NCI-H345 (cell line): ENCODE measurements around the gene AFM.

Experiments
- DNase-seq: peaks from one replicate; lab custom pipeline; 2025; lab: John Stamatoyannopoulos, UW

AFM gene, protein sequence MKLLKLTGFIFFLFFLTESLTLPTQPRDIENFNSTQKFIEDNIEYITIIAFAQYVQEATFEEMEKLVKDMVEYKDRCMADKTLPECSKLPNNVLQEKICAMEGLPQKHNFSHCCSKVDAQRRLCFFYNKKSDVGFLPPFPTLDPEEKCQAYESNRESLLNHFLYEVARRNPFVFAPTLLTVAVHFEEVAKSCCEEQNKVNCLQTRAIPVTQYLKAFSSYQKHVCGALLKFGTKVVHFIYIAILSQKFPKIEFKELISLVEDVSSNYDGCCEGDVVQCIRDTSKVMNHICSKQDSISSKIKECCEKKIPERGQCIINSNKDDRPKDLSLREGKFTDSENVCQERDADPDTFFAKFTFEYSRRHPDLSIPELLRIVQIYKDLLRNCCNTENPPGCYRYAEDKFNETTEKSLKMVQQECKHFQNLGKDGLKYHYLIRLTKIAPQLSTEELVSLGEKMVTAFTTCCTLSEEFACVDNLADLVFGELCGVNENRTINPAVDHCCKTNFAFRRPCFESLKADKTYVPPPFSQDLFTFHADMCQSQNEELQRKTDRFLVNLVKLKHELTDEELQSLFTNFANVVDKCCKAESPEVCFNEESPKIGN

DNA sequence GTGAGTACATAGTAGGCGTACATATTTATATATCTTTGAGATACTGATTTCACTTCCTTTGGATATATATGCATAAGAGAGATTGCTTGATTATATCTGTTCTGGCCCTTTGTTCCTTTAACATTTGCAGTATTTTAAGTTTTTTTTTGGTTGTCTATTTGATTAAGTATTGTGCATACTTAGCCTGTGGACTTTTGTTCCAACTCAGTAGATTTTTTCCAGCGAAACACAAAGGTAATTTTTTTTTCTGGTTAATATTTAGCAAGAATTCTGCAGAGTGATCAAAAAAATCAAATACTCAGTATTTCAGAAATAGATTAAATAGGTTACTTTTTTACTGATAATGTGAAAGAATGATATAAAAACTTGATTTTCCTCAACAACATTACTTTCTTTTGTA, at the start of gene AFM:
AFM (plus strand) TSS at position 388 of the 400 bp plus-strand sequence. CDS start 31 bp downstream, outside the sequence.
- DNase-seq = no peak

DNA sequence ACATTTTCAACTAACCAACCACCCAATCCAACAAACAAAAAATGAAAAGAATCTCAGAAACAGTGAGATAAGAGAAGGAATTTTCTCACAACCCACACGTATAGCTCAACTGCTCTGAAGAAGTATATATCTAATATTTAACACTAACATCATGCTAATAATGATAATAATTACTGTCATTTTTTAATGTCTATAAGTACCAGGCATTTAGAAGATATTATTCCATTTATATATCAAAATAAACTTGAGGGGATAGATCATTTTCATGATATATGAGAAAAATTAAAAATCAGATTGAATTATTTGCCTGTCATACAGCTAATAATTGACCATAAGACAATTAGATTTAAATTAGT, 49.8 kb upstream of the AFM start:
- no peak for DNase-seq

DNA sequence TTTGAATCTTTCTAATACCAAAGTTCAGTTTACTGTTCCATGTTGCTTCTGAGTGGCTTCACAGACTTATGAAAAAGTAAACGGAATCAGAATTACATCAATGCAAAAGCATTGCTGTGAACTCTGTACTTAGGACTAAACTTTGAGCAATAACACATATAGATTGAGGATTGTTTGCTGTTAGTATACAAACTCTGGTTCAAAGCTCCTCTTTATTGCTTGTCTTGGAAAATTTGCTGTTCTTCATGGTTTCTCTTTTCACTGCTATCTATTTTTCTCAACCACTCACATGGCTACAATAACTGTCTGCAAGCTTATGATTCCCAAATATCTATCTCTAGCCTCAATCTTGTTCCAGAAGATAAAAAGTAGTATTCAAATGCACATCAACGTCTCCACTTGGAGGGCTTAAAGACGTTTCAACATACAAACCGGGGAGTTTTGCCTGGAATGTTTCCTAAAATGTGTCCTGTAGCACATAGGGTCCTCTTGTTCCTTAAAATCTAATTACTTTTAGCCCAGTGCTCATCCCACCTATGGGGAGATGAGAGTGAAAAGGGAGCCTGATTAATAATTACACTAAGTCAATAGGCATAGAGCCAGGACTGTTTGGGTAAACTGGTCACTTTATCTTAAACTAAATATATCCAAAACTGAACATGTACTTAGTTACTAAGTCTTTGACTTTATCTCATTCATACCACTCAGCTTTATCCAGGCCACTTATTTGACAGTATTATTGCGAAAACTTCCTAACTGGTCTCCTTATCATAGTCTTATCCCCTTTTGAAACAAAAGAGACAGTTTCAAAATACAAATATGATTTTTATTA, 49.2 kb upstream of the AFM start:
- no peak for DNase-seq

DNA sequence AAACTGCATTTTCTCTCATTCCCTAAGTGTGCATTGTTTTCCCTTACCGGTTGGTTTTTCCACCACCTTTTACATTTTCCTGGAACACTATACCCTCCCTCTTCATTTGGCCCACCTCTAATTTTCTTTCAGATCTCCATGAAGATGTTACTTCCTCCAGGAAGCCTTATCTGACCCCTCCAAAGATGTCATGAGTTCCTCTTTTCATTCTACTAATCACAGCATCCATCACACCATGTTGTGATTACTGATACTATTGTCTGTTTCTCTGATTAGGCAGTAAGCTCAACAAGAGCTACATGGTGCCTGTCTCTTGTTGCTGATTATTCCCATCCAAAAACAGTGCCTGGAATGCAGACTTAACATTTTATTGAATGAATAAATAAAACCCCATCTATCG, 48.4 kb upstream of the AFM start:
- no peak for DNase-seq

DNA sequence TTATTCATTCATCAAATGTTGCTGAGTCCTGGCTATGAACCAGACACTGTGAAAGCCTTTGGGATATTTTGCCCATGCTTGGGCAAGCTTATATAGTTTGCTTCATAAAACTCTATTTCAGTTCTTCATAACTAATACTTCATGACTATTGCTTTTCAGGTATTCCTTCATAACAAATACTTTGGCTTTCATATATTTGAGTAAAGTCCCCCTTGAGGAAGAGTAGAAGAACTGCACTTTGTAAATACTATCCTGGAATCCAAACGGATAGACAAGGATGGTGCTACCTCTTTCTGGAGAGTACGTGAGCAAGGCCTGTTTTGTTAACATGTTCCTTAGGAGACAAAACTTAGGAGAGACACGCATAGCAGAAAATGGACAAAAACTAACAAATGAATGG, 47.2 kb upstream of the AFM start:
- no peak for DNase-seq

DNA sequence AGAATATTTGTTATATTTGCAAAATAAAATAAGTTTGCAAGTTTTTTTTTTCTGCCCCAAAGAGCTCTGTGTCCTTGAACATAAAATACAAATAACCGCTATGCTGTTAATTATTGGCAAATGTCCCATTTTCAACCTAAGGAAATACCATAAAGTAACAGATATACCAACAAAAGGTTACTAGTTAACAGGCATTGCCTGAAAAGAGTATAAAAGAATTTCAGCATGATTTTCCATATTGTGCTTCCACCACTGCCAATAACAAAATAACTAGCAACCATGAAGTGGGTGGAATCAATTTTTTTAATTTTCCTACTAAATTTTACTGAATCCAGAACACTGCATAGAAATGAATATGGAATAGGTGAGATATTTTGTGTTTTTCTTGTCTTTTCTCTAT, 45.6 kb upstream of the AFM start, which contains the start of gene AFP:
AFP (plus strand) TSS at position 238 of the 400 bp plus-strand sequence; CDS start at position 280, 42 bp downstream.
- DNase-seq = no peak

DNA sequence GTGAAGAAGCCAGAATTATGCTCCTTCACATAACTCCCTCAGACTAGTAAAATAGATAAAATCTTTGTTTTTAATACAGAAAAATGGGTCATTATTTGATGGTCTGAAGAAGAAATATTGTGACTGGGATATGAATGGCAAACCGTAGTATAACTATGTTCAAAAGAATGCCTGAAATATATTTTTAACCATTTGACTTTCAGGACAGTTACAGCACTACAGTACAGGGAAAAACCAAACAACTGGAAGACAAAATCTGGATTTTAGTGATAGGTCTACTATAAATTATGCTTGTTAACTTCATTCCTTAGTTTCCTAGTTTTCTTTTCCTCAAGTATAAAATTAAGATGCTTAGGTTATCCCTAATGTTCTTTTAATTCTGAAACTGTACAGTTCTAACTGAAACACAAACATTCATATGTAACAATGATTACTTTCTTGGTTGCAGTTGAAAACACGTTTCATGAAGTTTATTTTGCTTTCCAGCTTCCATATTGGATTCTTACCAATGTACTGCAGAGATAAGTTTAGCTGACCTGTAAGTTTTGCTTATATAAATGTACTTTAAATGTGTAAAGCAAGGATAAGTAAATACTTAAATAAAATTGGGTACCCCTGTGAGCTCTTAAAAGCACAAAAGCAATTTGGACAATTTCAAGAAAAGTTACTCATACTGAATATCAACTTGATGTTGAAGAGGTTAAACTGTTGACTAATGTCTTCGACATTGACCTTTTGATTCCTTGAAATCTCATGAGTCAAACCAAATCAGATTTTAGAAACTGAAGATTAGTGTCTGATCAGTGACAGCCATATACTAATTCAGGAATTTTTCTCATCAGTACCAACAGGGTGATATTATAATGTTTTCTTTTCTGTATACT, 44.6 kb upstream of the AFM start:
- no peak for DNase-seq

DNA sequence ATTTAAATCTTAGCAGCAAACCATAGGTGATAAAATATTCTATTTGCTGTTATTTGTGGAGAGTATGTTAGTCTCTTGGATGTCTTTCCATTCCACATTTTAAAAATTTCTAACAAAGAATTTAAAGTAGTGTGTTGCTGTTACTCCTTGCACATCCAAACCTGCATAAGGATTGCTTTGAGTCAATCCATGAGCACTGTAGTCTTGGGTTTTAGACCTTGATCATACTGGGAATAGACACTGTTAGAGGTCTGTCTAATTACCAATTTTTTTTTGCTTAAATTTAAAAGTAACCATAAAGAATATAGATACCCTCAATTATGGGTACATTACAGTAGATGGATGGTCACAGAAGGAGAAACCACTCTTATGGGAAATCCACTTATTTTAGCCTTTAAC, 44.0 kb upstream of the AFM start:
- DNase-seq = no peak

DNA sequence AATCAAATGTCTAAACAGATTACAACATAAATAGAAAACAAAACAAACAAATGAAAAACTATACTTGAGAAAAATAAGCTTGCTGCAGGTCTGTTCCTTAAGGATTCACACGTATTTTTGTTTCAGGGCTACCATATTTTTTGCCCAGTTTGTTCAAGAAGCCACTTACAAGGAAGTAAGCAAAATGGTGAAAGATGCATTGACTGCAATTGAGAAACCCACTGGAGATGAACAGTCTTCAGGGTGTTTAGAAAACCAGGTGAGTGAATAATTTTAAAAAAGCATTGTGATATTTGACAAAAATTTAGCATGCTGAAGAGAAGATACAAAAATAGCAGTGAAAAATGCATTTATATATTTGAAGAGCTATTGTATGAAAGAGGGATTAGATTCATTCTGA, 43.5 kb upstream of the AFM start:
- DNase-seq = no peak

DNA sequence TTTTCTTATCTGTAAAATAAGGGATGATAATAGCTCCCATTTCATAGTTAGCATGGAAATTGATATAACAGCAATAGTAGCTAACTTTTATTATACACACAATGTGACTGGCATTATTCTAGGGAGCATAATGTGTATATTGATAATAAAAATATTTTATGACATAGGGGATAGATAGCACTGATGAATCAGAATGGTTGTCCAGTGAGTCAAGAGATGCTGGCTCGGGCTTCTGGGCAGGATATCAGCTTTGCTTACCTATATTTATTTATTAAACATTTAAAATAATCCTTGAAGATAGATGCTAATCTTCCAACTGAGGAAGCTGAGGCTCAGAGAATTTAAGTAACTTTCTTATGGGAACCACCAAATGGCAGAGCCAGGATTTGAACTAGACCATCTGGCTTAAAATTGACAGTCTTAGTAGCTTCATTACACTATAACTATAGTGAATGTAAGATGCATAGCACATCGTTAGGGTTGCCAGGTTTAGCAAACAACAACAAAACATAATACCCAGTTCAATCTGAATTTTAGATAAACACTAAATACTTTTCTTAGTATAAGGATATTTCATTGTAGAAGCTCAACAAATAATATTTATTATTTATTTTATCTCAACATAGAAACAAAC, 42.8 kb upstream of the AFM start:
- DNase-seq = no peak

DNA sequence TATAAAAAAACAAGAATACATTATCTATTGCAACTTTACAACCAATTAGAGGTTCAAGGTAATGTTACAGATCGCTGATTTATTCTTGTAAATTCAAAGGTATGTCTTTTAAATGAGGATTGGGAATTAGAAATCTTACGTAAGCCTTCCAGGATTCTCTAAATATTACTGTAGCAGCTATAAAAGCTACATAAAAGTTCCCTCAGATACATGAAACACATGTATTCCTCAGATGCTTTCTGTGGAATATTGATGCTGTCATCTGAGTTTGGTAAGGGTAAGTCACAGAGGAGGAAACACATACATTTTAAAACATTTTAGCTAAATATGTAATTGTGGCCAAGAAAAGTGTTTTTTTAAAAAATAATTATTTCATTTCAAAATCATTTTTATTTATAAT, 42.1 kb upstream of the AFM start:
- no peak for DNase-seq

DNA sequence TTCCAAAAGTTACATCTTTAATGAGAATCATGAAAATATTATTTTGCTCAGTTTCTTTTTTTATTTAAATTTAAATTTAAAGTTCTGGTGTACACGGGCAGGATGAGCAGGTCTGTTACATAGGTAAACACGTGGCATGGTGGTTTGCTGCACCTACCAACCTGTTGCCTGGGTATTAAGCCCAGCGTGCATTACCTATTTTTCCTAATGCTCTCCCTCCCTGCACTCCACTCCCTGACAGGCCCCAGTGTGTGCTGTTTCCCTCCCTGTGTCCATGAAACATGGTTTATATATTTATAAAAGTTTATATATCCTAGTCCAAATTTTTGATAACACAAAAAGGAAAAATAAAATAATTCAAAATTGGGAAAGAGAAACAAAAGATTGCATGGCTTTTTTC, 41.6 kb upstream of the AFM start:
- DNase-seq = no peak

DNA sequence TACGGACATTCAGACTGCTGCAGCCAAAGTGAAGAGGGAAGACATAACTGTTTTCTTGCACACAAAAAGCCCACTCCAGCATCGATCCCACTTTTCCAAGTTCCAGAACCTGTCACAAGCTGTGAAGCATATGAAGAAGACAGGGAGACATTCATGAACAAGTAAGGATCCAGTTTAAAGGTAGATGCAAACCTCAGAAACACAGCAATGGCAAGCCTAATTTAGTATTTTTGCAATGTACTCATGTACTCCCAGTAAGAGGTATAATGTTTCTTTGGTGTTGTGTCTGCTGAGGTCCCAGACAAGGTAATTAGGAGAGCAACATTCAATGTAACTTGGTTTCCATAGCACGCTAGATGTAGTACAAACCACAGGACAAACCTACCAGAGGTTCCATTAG, 40.9 kb upstream of the AFM start:
- DNase-seq = no peak

DNA sequence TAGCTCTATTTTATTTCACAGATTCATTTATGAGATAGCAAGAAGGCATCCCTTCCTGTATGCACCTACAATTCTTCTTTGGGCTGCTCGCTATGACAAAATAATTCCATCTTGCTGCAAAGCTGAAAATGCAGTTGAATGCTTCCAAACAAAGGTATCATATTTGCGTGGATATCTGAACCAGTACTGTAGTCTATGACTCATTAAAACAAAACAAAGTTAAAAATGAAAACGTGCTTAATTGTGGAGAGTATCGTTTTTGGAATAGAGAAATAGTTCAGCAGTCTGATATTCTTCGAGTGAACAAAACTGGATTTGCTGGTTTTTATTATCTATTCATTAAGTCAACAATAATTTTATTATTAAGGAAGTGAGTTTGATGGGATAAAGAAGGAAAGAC, 39.3 kb upstream of the AFM start:
- DNase-seq = no peak

DNA sequence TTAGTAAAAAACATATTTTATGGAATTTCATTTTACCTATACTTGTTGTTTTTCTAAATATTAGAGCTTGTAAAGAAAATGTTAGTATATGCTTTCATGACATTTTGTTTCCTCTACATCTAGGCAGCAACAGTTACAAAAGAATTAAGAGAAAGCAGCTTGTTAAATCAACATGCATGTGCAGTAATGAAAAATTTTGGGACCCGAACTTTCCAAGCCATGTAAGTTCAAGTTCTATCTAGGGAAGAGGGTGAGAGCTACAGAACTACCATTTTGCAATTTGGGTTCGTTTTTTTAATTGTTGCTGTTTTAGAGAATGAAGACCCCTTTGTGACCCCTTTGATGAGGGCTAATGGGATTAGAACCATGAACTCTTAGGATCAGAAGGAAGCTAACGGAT, 38.3 kb upstream of the AFM start:
- DNase-seq = no peak

DNA sequence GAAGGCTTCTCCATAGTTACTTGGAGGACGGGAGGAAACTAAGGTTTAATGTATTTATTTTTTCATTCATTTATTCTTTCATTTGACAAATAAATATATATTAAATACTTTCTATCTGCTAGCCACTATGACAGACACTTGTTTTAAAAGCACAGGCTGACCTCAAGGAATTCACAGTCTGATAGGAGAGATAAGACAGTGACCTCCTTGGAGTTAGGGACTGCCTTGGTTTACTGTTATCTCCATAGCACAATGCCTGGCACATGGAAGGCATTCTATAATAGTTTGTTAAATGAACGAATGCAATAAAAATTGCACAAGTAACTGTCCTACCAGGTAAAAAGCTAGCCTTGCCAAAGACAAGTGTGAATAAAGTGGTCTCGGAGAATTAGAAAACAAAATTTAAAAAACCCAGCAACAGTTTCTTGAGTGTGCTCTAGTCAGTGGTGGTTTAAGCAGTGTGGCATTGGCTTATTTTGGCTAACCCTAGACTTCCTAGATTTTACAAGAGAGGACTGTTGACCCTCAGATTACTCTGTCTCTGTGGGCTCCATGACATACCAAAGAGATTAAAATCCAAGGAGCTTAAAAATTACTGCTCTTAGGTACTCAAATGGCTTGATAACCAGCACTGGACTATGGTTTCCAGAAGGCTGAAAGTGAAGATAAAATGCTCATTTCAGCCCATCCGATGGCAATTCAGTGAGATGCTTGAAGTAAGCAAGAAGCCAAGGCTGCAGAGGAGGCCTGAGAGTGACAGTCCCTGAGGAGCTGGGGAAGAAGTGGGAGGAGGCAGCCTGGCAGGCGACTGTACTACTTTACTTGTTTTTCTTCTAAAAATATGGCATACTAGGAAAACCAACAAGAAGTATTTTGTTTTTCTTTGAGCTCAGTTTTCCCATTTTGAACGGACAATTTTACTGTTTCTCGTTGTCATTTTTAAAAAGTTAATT, 35.9 kb upstream of the AFM start:
- DNase-seq = no peak

DNA sequence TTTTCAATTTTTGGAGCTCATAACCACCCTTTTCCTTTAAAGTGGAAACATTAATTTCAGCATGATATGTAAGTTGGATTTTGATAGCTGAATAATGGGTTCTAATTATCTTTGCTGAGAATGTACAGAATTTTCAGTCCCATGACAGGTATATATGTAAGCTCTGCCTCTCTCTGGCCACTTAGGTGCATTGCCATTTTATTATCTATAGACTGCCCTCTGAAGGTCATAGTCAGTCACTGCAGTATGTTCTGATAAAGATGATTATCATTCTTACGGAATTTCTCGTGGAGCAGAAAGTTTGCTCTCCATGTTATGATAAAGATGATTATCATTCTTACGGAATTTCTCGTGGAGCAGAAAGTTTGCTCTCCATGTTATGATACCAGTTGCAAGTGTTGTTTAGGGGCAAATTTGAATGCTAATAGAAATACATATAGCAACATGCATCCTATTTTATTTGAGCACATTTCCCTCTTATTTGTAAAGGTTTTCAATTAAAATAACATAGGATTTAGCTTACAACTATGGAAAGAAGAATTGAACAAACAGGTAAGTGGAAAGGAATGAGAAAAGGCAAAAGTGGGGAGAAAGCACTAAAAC, 35.1 kb upstream of the AFM start:
- DNase-seq = peak; percentile 42

DNA sequence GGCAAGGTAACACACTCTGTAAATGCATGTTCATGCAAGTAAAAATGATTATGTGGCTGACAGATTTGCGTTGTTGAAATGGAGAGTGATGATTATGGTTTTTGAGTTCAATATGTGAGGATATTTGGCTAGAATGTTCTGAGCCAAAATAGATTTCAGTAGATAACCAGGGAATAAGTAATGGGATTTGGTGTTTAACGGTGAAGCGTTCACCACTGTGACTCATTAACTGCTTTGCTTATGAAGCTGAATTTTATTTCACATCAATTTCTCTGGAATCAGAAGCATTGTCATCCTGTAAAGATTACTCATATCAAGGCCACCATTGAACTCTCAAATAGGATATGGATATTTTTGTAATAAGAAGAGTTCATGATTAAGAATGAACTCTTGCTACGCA, 33.9 kb upstream of the AFM start:
- no peak for DNase-seq

DNA sequence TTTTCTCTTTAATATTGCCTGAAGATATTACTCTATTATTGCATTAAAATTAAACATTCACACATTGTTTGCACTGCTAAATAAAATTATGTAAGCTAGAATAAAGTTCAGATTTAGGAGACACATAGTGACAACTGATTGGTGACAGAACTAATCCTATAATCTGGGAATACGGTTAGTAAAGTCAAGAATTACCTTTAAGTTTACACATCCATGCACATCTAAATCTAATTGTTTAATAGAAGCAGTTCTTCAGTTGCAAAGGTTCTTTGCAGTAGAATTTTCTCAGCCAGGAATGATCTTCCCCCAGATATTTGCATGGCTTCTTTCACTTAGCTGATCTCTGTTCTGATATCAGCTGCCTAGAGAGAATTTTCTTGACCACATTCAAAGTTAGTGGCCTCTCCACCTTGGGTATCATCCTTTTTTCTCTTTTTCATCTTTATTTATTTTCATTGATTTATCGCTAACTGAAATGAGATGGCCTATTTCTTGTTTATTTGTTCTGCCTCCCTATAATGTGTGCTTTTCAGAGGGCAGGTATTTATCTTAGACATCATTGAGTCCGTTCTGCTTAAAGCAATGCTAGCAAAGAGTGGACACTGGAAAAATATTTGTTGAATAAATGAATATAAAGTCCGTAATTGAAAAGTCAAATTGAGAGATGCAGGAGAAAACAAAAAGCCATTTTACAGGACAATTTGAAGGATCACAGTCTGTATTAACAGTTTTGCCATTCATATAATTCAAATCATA, 32.9 kb upstream of the AFM start:
- DNase-seq = no peak
